B cell (primary cell): ENCODE data around the gene ETFB. TPM values are rescaled to one million over a fixed set of nuclear protein-coding genes. Genes with fewer than 3 reads are reported as not detected.
"Not testable (repeated sequence)": the region's sequence is repeated elsewhere in the genome, so short reads cannot be mapped to it uniquely, and the experiment has no call there.

Source experiments
- ATAC-seq: fragments of 200-7000 bp; cut with Tn5 transposase; one replicate; pipeline ENCODE4 v1.10.0; 2021; ENCODE audit warnings: low read depth, mild to moderate bottlenecking, moderate number of reproducible peaks, moderate library complexity
- CTCF ChIA-PET: fragments of 350-600 bp; sonication (Branson Sonifier 250); formaldehyde crosslinking; loops from one replicate; lab custom pipeline; 2021; ENCODE audit warnings: antibody characterized with exemption, inconsistent platforms; lab: Charles Lee
- POLR2A ChIA-PET: fragments of 350-600 bp; sonication (Branson Sonifier 250); formaldehyde crosslinking; loops from one replicate; lab custom pipeline; 2021; ENCODE audit warnings: antibody characterized with exemption; lab: Charles Lee
- DNase-seq: peaks from one replicate; pipeline ENCODE4 v3.0.0; 2013
- H2AFZ ChIP-seq: 2 replicates; pipeline ENCODE4 v1.6.1; 2012; ENCODE audit warnings: mild to moderate bottlenecking, low read depth, low read length; ENCODE audit not compliant: insufficient read depth, poor library complexity, severe bottlenecking
- H3K27ac ChIP-seq, 2 donors: 1 replicate in 1 of 2; 2 replicates in 1 of 2; pipeline ENCODE4 v1.5.1; 2012 to 2013; ENCODE audit warnings: low read length in 2 of 2, mild to moderate bottlenecking in 2 of 2, moderate library complexity in 1 of 2
- H3K27me3 ChIP-seq, 4 experiments: fragments of 200-600 bp in 1 of 4; sonication (generic) in 1 of 4; replicated peaks in 1 of 4; 1 replicate in 2 of 4; 2 replicates in 2 of 4; pipeline versions ENCODE4 v1.6.1 to v1.7.0; 2013 to 2016; ENCODE audit warnings: low read length in 3 of 4, mild to moderate bottlenecking in 2 of 4, mixed read lengths in 1 of 4, moderate library complexity in 1 of 4; ENCODE audit not compliant: insufficient read depth in 4 of 4, control insufficient read depth in 3 of 4; ENCODE audit errors: control extremely low read depth in 1 of 4
- H3K36me3 ChIP-seq, 2 experiments: replicated peaks in 1 of 2; 1 replicate in 1 of 2; 2 replicates in 1 of 2; pipeline versions ENCODE4 v1.6.1 to v1.7.1; 2013; ENCODE audit warnings: low read length in 1 of 2; ENCODE audit not compliant: insufficient read depth in 2 of 2, control insufficient read depth in 1 of 2; ENCODE audit errors: control extremely low read depth in 1 of 2, extremely low read depth in 1 of 2
- H3K4me1 ChIP-seq, 2 donors: fragments of 200-600 bp in 1 of 2; sonication (generic) in 1 of 2; 1 replicate in 1 of 2; 2 replicates in 1 of 2; pipeline versions ENCODE4 v1.5.1 to v1.6.1; 2013 to 2017; ENCODE audit warnings: low read length in 2 of 2; ENCODE audit not compliant: control insufficient read depth in 2 of 2, insufficient read depth in 2 of 2
- H3K4me2 ChIP-seq: replicated peaks from 2 replicates; pipeline ENCODE3; 2012; ENCODE audit warnings: mild to moderate bottlenecking, low read depth, low read length; ENCODE audit not compliant: poor library complexity, severe bottlenecking
- H3K4me3 ChIP-seq, 5 experiments: fragments of 200-600 bp in 1 of 5; sonication (generic) in 1 of 5; 1 replicate in 3 of 5; 2 replicates in 2 of 5; pipeline versions ENCODE4 v1.5.1 to v1.7.0; 2011 to 2016; ENCODE audit warnings: low read length in 4 of 5, mild to moderate bottlenecking in 4 of 5, low read depth in 2 of 5, control low read depth in 1 of 5, moderate library complexity in 1 of 5; ENCODE audit not compliant: insufficient read depth in 1 of 5; ENCODE audit errors: control extremely low read depth in 1 of 5, extremely low read depth in 1 of 5
- H3K79me2 ChIP-seq: fragments of 200-600 bp; sonication (generic); one replicate; pipeline ENCODE4 v1.6.0; 2016; ENCODE audit warnings: low read length; ENCODE audit not compliant: control insufficient read depth, insufficient read depth
- H3K9ac ChIP-seq: fragments of 200-600 bp; sonication (generic); 2 replicates; pipeline ENCODE4 v1.6.1; 2017; ENCODE audit warnings: mild to moderate bottlenecking, low read length, moderate library complexity
- H3K9me3 ChIP-seq, 3 donors: one replicate each; pipeline versions ENCODE4 v1.6.1 to v1.7.1; 2013; ENCODE audit warnings: low read length in 2 of 3; ENCODE audit not compliant: control insufficient read depth in 2 of 3, insufficient read depth in 1 of 3; ENCODE audit errors: control extremely low read depth in 1 of 3
- H4K20me1 ChIP-seq: 2 replicates; pipeline ENCODE4 v1.6.0; 2012; ENCODE audit warnings: mild to moderate bottlenecking, low read length; ENCODE audit not compliant: insufficient read depth, control insufficient read depth, poor library complexity, severe bottlenecking
- H3K27ac Mint-ChIP-seq: one replicate; pipeline ENCODE4 v1.8.0; 2021; ENCODE audit warnings: mixed read lengths
- H3K27me3 Mint-ChIP-seq: one replicate; pipeline ENCODE4 v1.8.0; 2021; ENCODE audit warnings: mixed read lengths
- H3K4me1 Mint-ChIP-seq: one replicate; pipeline ENCODE4 v1.8.0; 2021; ENCODE audit warnings: mixed read lengths
- H3K4me3 Mint-ChIP-seq: one replicate; pipeline ENCODE4 v1.8.0; 2021; ENCODE audit warnings: mixed read lengths
- H3K9me3 Mint-ChIP-seq: one replicate; pipeline ENCODE4 v1.8.0; 2022; ENCODE audit warnings: mixed read lengths; ENCODE audit not compliant: insufficient read depth
- CTCF ChIP-seq: fragments of 200-600 bp; IDR thresholded peaks from one replicate; pipeline ENCODE4 v1.8.0; 2022; ENCODE audit warnings: antibody characterized with exemption, mild to moderate bottlenecking
- EZH2 ChIP-seq: IDR thresholded peaks from 2 replicates; pipeline ENCODE4 v1.6.1; 2012; ENCODE audit warnings: borderline replicate concordance, low read depth, mild to moderate bottlenecking, moderate library complexity, low read length; ENCODE audit not compliant: insufficient read depth, poor library complexity, severe bottlenecking
- WGBS: methylation state at CpG from one replicate; pipeline ENCODE4 v1.1.5; 2013; ENCODE audit warnings: missing lambda C conversion rate; ENCODE audit not compliant: insufficient coverage; 5-methylcytosine and 5-hydroxymethylcytosine counted together
- intact Hi-C: fragments of 100-400 bp; cut with micrococcal nuclease; formaldehyde crosslinking; loops from one replicate; pipeline ENCODE4 v1.10.0; 2022
- polyA plus RNA-seq: library from polyadenylated mRNA; depleted of rRNA; stranded (reverse); fragments of >200 nt; gene quantifications from 2 replicates; pipeline ENCODE4 v1.2.3, GENCODE V29; 2012
- total RNA-seq, 2 donors: library from RNA; stranded (reverse); fragments of 120-200 nt in 1 of 2; gene quantifications; 1 replicate in 1 of 2; 2 replicates in 1 of 2; pipeline versions ENCODE4 v1.2.3 to v1.2.4, GENCODE V29; 2013 to 2022

ETFB gene
- total and polyA plus RNA-seq, 2 donors (not counting 1 experiment from before 2014, with no cell fraction given) = 33.3 to 76.5 TPM

DNA sequence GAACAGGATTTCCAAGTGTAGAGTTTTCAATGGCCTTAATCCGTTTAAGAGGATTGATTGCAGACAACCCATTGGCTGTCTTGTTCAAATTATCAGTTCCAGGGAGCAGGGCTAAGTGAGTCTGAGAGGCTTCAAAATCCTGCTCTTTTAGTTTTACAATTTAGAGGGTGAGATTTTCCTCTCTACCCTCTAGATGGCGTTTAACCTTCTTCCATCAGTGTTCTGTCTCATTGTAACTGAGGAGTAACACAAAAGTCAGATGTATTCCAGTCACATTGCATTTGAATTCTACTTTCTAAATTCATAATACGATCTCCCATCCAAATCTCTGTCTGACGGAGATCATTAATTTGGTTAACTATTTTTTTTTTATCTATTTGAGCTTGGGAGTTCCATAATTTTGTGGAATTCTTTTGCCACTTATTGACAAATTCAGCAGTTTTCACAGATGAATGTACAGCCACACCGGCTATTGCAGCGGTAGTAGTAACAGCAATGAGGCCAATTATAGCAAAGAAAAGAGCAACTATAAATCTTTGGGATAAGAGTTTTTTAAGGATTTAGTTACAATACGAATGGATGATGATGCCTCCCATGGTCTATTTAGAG is 32.0 kb upstream of the ETFB start:
- no peak overlapping the region for H3K27ac ChIP-seq
- H4K20me1 ChIP-seq = no peaks in the 10 kb centered on the region
- TF ChIP-seq CTCF (peak; percentile 80), EZH2 (no peak)
- no peak overlapping the region for H3K9ac ChIP-seq
- peak; percentile 56 for DNase-seq
- H3K27ac Mint-ChIP-seq = peak overlapping the region; percentile 6
- no peaks in the 10 kb centered on the region for H3K27me3 ChIP-seq
- peaks cover 14 to 22% of the 10 kb centered on the region in 2 donors for H3K4me1 ChIP-seq
- no peaks in the 10 kb centered on the region for H3K27me3 Mint-ChIP-seq
- H3K4me3 ChIP-seq = no peak overlapping the region
- no peaks in the 10 kb centered on the region for H3K79me2 ChIP-seq
- ATAC-seq = no peak
- no peaks in the 10 kb centered on the region for H3K36me3 ChIP-seq
- H3K9me3 Mint-ChIP-seq = no peaks in the 10 kb centered on the region
- POLR2A ChIA-PET = no interaction called here
- H3K4me3 Mint-ChIP-seq = no peak overlapping the region
- peaks cover 2 to 19% (median 15%) of the 10 kb centered on the region in 3 donors for H3K9me3 ChIP-seq
- WGBS = 100% methylated on average over 1 of the region's 7 CpGs
- no peak overlapping the region for H2AFZ ChIP-seq
- H3K4me2 ChIP-seq = no peak overlapping the region
- CTCF ChIA-PET = interaction anchor here (0.5 to 9.2 kb wide), 14 partner anchors 9 to 437 kb away, joined by 3 to 98 read pairs (median 6); partner anchors contain the start of gene SIGLEC10
- intact Hi-C loops = loop anchor here (1.0 kb wide), 3 partner anchors 19 to 263 kb away; partner anchors contain the start of gene SIGLEC10
- H3K4me1 Mint-ChIP-seq = peaks cover 24% of the 10 kb centered on the region

- peaks cover 24% of the 10 kb centered on the region for H3K4me1 Mint-ChIP-seq
- H3K4me3 ChIP-seq, H3K9ac ChIP-seq, H3K79me2 ChIP-seq, H3K27me3 Mint-ChIP-seq, H3K4me2 ChIP-seq, ATAC-seq, H3K9me3 Mint-ChIP-seq, intact Hi-C loops, H3K27me3 ChIP-seq, H3K36me3 ChIP-seq, DNase-seq, POLR2A ChIA-PET, H4K20me1 ChIP-seq, H3K27ac ChIP-seq, H3K4me3 Mint-ChIP-seq, H2AFZ ChIP-seq: not testable (repeated sequence)
- WGBS = 96% methylated on average over 9 of the region's 9 CpGs
- Histone ChIP-seq H3K9me3 (peaks cover 2 to 14% (median 11%) of the 10 kb centered on the region in 3 donors), H3K4me1 (peaks cover 14 to 22% of the 10 kb centered on the region in 2 donors)
- H3K27ac Mint-ChIP-seq = peak overlapping the region; percentile 6
- CTCF ChIA-PET = interaction anchor here (1.0 to 9.2 kb wide), 10 partner anchors 9 to 264 kb away, joined by 3 to 98 read pairs (median 9); partner anchors contain the start of gene SIGLEC10
Observed at GRCh38 chr19:51397453-51397852, 31.3 kb upstream of the ETFB start.
